ENCODE measurements around the gene TAGAP.

TAGAP gene

GRCh38 chr6:159079367-159079766 lies 34.6 kb upstream of the TAGAP start:
- no peak overlapping the region for H3K27ac ChIP-seq (ENCODE audit: low read depth, low read length, poor library complexity, severe bottlenecking)
- H3K4me2 ChIP-seq (ENCODE audit: low read length): no peak overlapping the region
- TF ChIP-seq EZH2 (IDR thresholded peaks at IDR 0.05; ENCODE audit: borderline replicate concordance, low read length): no peak
- TF ChIP-seq CTCF (IDR thresholded peaks at IDR 0.05; ENCODE audit: low read length): no peak

DNA sequence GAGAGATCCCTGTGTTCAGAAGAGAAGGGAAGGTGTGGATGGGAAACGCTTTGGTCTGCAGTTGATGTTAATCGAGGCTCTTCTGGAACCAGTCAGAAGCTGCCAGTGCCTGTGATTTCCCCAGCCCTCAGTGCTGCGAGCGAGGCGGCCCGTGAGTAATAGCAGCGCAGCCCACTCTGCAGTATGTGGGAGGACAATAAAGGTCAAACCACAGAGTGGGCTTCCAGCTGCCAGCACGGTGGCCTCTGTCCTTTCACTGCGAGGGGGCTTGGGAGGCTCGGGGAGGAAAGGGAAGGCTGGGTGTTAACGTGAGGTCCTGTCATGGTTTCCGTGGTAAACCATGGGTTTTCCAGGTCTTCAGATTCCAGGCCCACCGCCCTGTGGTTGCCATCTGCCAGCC lies 32.3 kb upstream of the TAGAP start:
- H3K9me2 ChIP-seq (ENCODE audit: low read depth, low read length): no peaks in the 10 kb centered on the region
- H3K27me3 ChIP-seq (ENCODE audit: insufficient read depth, low read length): no peaks in the 10 kb centered on the region; the same call in 1 of the 2 replicates
- no peaks in the 10 kb centered on the region; the same call in 1 of the 2 replicates for H3K36me3 ChIP-seq (ENCODE audit: insufficient read depth, low read length)
- no peaks in the 10 kb centered on the region for H4K20me1 ChIP-seq (ENCODE audit: insufficient read depth, low read length)
- no peak overlapping the region for H3K4me2 ChIP-seq (ENCODE audit: low read length)
- peaks cover 6% of the 10 kb centered on the region; the same call in 1 of the 2 replicates for H3K9me3 ChIP-seq (ENCODE audit: low read length)
- H3F3A ChIP-seq (ENCODE audit: insufficient read depth, low read length): no peaks in the 10 kb centered on the region
- H2AFZ ChIP-seq (ENCODE audit: low read length): no peak overlapping the region
- H3K4me3 ChIP-seq (ENCODE audit: low read depth, low read length, poor library complexity, severe bottlenecking): no peak overlapping the region
- peaks cover 19% of the 10 kb centered on the region for H3K4me1 ChIP-seq (ENCODE audit: insufficient read depth, low read length, severe bottlenecking)
- no peaks in the 10 kb centered on the region for H3K79me2 ChIP-seq (ENCODE audit: insufficient read depth, low read length)
- H3K27ac ChIP-seq (ENCODE audit: low read depth, low read length, poor library complexity, severe bottlenecking): no peak overlapping the region
- no peak overlapping the region for H3K9ac ChIP-seq (ENCODE audit: low read length)
- TF ChIP-seq EZH2 (IDR thresholded peaks at IDR 0.05; ENCODE audit: borderline replicate concordance, low read length) (no peak), CTCF (IDR thresholded peaks at IDR 0.05; ENCODE audit: low read length) (no peak)

More at GRCh38 chr6:159079367-159079766, 34.6 kb upstream of the TAGAP start:
- H3K4me3 ChIP-seq (ENCODE audit: low read depth, low read length, poor library complexity, severe bottlenecking): no peak overlapping the region
- H2AFZ ChIP-seq (ENCODE audit: low read length): no peak overlapping the region
- H3K9ac ChIP-seq (ENCODE audit: low read length): no peak overlapping the region
- H3F3A ChIP-seq (ENCODE audit: insufficient read depth, low read length): no peaks in the 10 kb centered on the region
- no peaks in the 10 kb centered on the region for H3K9me2 ChIP-seq (ENCODE audit: low read depth, low read length)
- no peaks in the 10 kb centered on the region; the same call in 1 of the 2 replicates for H3K27me3 ChIP-seq (ENCODE audit: insufficient read depth, low read length)
- peaks cover 6% of the 10 kb centered on the region; the same call in 1 of the 2 replicates for H3K9me3 ChIP-seq (ENCODE audit: low read length)
- H3K79me2 ChIP-seq (ENCODE audit: insufficient read depth, low read length): no peaks in the 10 kb centered on the region
- H3K4me1 ChIP-seq (ENCODE audit: insufficient read depth, low read length, severe bottlenecking): peaks cover 14% of the 10 kb centered on the region
- no peaks in the 10 kb centered on the region for H4K20me1 ChIP-seq (ENCODE audit: insufficient read depth, low read length)
- H3K36me3 ChIP-seq (ENCODE audit: insufficient read depth, low read length): no peaks in the 10 kb centered on the region; the same call in 1 of the 2 replicates

DNA sequence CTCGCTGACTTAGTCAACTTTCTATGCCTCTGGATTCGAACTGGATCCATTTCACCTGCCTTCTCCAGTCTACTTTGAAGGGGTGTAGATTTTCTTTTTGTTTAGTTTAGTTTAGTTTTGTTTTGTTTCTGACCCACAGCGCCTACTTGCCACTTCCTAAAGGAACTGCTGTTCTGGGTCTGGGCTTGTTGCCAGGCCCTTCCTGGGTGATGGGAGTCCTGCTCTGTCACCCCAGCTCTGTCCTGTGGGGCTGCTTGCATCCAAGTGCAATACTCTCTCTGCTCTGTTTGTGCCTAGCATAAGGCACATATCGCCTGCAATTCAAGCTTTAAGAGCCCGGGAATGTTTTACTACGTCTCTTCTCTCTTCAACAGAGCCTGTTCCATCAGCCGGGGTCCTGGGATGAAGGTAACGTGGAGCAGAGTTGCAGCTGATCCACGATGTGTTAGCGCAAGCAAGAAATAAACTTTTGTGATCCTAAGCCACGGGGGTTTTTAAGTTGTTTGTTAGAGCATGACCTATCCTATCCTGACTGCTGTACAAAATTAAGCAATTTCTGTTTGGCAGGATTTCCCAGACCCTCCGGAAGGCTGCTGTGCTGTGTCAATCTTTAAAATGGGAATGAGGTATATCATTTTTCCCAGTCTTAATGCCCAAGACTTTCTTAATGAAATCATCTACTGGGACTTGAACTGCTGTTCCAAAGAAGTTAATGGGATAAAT lies 30.9 kb upstream of the TAGAP start:
- no peaks in the 10 kb centered on the region for H4K20me1 ChIP-seq (ENCODE audit: insufficient read depth, low read length)
- H3K27me3 ChIP-seq (ENCODE audit: insufficient read depth, low read length): no peaks in the 10 kb centered on the region; the same call in 1 of the 2 replicates
- H2AFZ ChIP-seq (ENCODE audit: low read length): no peak overlapping the region
- H3K9ac ChIP-seq (ENCODE audit: low read length): no peak overlapping the region
- H3K36me3 ChIP-seq (ENCODE audit: insufficient read depth, low read length): no peaks in the 10 kb centered on the region; the same call in 1 of the 2 replicates
- H3K79me2 ChIP-seq (ENCODE audit: insufficient read depth, low read length): no peaks in the 10 kb centered on the region
- no peak overlapping the region for H3K27ac ChIP-seq (ENCODE audit: low read depth, low read length, poor library complexity, severe bottlenecking)
- peaks cover 6% of the 10 kb centered on the region; the same call in 1 of the 2 replicates for H3K9me3 ChIP-seq (ENCODE audit: low read length)
- H3K4me2 ChIP-seq (ENCODE audit: low read length): no peak overlapping the region
- peaks cover 18% of the 10 kb centered on the region for H3K4me1 ChIP-seq (ENCODE audit: insufficient read depth, low read length, severe bottlenecking)
- TF ChIP-seq CTCF (IDR thresholded peaks at IDR 0.05; ENCODE audit: low read length) (no peak), EZH2 (IDR thresholded peaks at IDR 0.05; ENCODE audit: borderline replicate concordance, low read length) (no peak)
- no peak overlapping the region for H3K4me3 ChIP-seq (ENCODE audit: low read depth, low read length, poor library complexity, severe bottlenecking)
- no peaks in the 10 kb centered on the region for H3F3A ChIP-seq (ENCODE audit: insufficient read depth, low read length)
- no peaks in the 10 kb centered on the region for H3K9me2 ChIP-seq (ENCODE audit: low read depth, low read length)

Measured in OCI-LY1 (cell line).